HCT116 (cell line): ENCODE data around the gene ENDOD1. TPM values are rescaled to one million over a fixed set of nuclear protein-coding genes. Genes with fewer than 3 reads are reported as not detected.

Experiments
- ATAC-seq: fragments of 200-7000 bp; cut with Tn5 transposase; 2 replicates; pipeline ENCODE4 v1.9.1; 2020; ENCODE audit warnings: mild to moderate bottlenecking, moderate library complexity
- BruUV-seq: library from RNA; stranded (reverse); fragments of 400-500 nt; replicated peaks from 2 replicates; lab custom pipeline; 2021; lab: Mats Ljungman, UMichigan
- CTCF ChIA-PET: fragments of 300-600 bp; sonication (Branson Sonifier 250); formaldehyde crosslinking; loops from one replicate; lab custom pipeline; 2021; ENCODE audit warnings: antibody characterized with exemption; lab: Charles Lee
- POLR2A ChIA-PET: fragments of 300-600, 350-600 bp; sonication (Branson Sonifier 250); formaldehyde crosslinking; loops from one replicate; lab custom pipeline; 2021; ENCODE audit warnings: antibody characterized with exemption; lab: Charles Lee
- RAD21 ChIA-PET, 2 experiments: fragments of 300-600 bp; sonication (Branson Sonifier 250); formaldehyde crosslinking; loops; one replicate each; lab custom pipeline; 2023; ENCODE audit warnings: low total read pairs in 2 of 2; ENCODE audit not compliant: uncharacterized antibody in 2 of 2, unreplicated experiment in 2 of 2, low non-redundant PET in 1 of 2; lab: Charles Lee
- DNase-seq: peaks from one replicate; pipeline ENCODE4 v3.0.0-alpha.2; 2010; ENCODE audit warnings: low read depth, low spot score
- H2AFZ ChIP-seq: fragments of 200-600 bp; shearing (Covaris generic), sonication (generic); 2 replicates; pipeline ENCODE4 v1.6.1; 2017; ENCODE audit warnings: low read depth, mixed run types, mixed read lengths, antibody characterized with exemption, low read length; ENCODE audit not compliant: poor library complexity, severe bottlenecking
- H3K27ac ChIP-seq: 2 replicates; pipeline ENCODE4 v1.5.1; 2012; ENCODE audit warnings: low read depth, low read length
- H3K27me3 ChIP-seq: fragments of 200-600 bp; sonication (generic); 2 replicates; pipeline ENCODE4 v1.6.1; 2016; ENCODE audit warnings: mixed run types, low read length, mixed read lengths; ENCODE audit not compliant: insufficient read depth
- H3K36me3 ChIP-seq, 2 experiments: fragments of 200-500 bp in 1 of 2; fragments of 200-600 bp in 1 of 2; sonication (Bioruptor generic) in 1 of 2; sonication (generic) in 1 of 2; 2 replicates each; pipeline versions ENCODE4 v1.5.1 to v1.6.1; 2014 to 2016; ENCODE audit warnings: low read length in 2 of 2, inconsistent platforms in 1 of 2, mixed read lengths in 1 of 2, mixed run types in 1 of 2; ENCODE audit not compliant: insufficient read depth in 2 of 2, control insufficient read depth in 1 of 2
- H3K4me1 ChIP-seq, 2 experiments: fragments of 200-600 bp in 1 of 2; sonication (generic) in 1 of 2; 2 replicates each; pipeline versions ENCODE4 v1.5.1 to v1.6.1; 2012 to 2017; ENCODE audit warnings: low read length in 2 of 2, inconsistent platforms in 1 of 2, mild to moderate bottlenecking in 1 of 2, mixed read lengths in 1 of 2, mixed run types in 1 of 2, moderate library complexity in 1 of 2; ENCODE audit not compliant: insufficient read depth in 2 of 2, control insufficient read depth in 1 of 2
- H3K4me2 ChIP-seq: fragments of 200-600 bp; sonication (generic); 2 replicates; pipeline ENCODE4 v1.6.1; 2017; ENCODE audit warnings: mixed run types, low read length, mixed read lengths
- H3K4me3 ChIP-seq, 2 experiments: fragments of 200-600 bp in 1 of 2; sonication (generic) in 1 of 2; replicated peaks in 1 of 2; 2 replicates each; pipeline ENCODE4 v1.5.1; 2011 to 2016; ENCODE audit warnings: low read length in 2 of 2, control low read depth in 1 of 2, low read depth in 1 of 2, mild to moderate bottlenecking in 1 of 2, mixed read lengths in 1 of 2, mixed run types in 1 of 2
- H3K79me2 ChIP-seq: fragments of 200-600 bp; sonication (generic); 2 replicates; pipeline ENCODE4 v1.6.1; 2017; ENCODE audit warnings: mild to moderate bottlenecking, mixed run types, low read length, moderate library complexity, mixed read lengths; ENCODE audit not compliant: insufficient read depth
- H3K9ac ChIP-seq: fragments of 200-600 bp; sonication (generic); 2 replicates; pipeline ENCODE4 v1.6.1; 2016; ENCODE audit warnings: low read length, mixed read lengths
- H3K9me2 ChIP-seq: fragments of 200-600 bp; sonication (generic), shearing (Covaris generic); 2 replicates; pipeline ENCODE4 v1.6.1; 2017; ENCODE audit warnings: mixed run types, mild to moderate bottlenecking, moderate library complexity; ENCODE audit not compliant: insufficient read depth
- H3K9me3 ChIP-seq, 2 experiments: fragments of 200-500 bp in 1 of 2; fragments of 200-600 bp in 1 of 2; sonication (Bioruptor generic) in 1 of 2; sonication (generic) in 1 of 2; 2 replicates each; pipeline ENCODE4 v1.6.1; 2014 to 2017; ENCODE audit warnings: low read length in 2 of 2, mixed read lengths in 2 of 2, inconsistent platforms in 1 of 2, low read depth in 1 of 2, mild to moderate bottlenecking in 1 of 2, mixed run types in 1 of 2, moderate library complexity in 1 of 2; ENCODE audit not compliant: control insufficient read depth in 1 of 2, insufficient read depth in 1 of 2
- H4K20me1 ChIP-seq: fragments of 200-600 bp; sonication (generic), shearing (Covaris generic); 2 replicates; pipeline ENCODE4 v1.6.1; 2017; ENCODE audit warnings: mixed run types, mild to moderate bottlenecking, moderate library complexity; ENCODE audit not compliant: insufficient read depth
- CBX3 ChIP-seq: IDR thresholded peaks from 2 replicates; pipeline ENCODE4 v1.6.1; 2012; ENCODE audit warnings: low read depth
- EGR1 ChIP-seq: IDR thresholded peaks from 2 replicates; pipeline ENCODE4 v1.6.1; 2012; ENCODE audit warnings: low read depth
- EZH2 ChIP-seq: fragments of 200-600 bp; sonication (generic); IDR thresholded peaks from 2 replicates; pipeline ENCODE4 v1.6.1; 2017; ENCODE audit warnings: antibody characterized with exemption, mixed run types
- FOSL1 ChIP-seq: IDR thresholded peaks from 2 replicates; pipeline ENCODE4 v1.6.1; 2012; ENCODE audit warnings: low read depth
- MAX ChIP-seq: IDR thresholded peaks from 2 replicates; pipeline ENCODE4 v1.6.1; 2012
- POLR2A ChIP-seq: IDR thresholded peaks from 2 replicates; pipeline ENCODE4 v1.7.0; 2011; ENCODE audit warnings: borderline replicate concordance; ENCODE audit not compliant: insufficient read depth, insufficient read length; ENCODE audit errors: extremely low read depth
- REST ChIP-seq: IDR thresholded peaks from 2 replicates; pipeline ENCODE4 v1.6.1; 2012; ENCODE audit warnings: low read depth
- SIN3A ChIP-seq: IDR thresholded peaks from 2 replicates; pipeline ENCODE4 v1.6.1; 2012; ENCODE audit warnings: low read depth
- TCF7L2 ChIP-seq: IDR thresholded peaks from 2 replicates; pipeline ENCODE4 v1.7.0; 2011; ENCODE audit warnings: borderline replicate concordance, inconsistent platforms; ENCODE audit not compliant: insufficient read depth, insufficient read length; ENCODE audit errors: extremely low read depth
- ZFX ChIP-seq: fragments of 450-650 bp; IDR thresholded peaks from 2 replicates; pipeline ENCODE4 v1.6.1; 2017
- ZNF274 ChIP-seq: fragments of 200-500 bp; sonication (Bioruptor generic); IDR thresholded peaks from 2 replicates; pipeline ENCODE4 v1.6.1; 2014; ENCODE audit warnings: mild to moderate bottlenecking, low read depth, low read length, inconsistent platforms
- intact Hi-C: fragments of 100-400 bp; cut with micrococcal nuclease; formaldehyde crosslinking; loops from 2 replicates; pipeline ENCODE4 v1.10.0; 2022
- total RNA-seq: library from RNA; stranded (reverse); gene quantifications from one replicate; pipeline ENCODE4 v1.2.1, GENCODE V29; 2021; ENCODE audit not compliant: unreplicated experiment

Gene ENDOD1
- total RNA-seq, 1 experiment from 2014 or later, result 33.6 TPM

- TF ChIP-seq MAX, result peak; percentile 92
- peak; percentile 91 for TF ChIP-seq SIN3A
- no peak for TF ChIP-seq ZNF274
- TF ChIP-seq, all 23 proteins: peak for 11
Observed at GRCh38 chr11:95068549-95068948, 21.1 kb upstream of the ENDOD1 start (continued).

- H3K4me1 ChIP-seq, result peaks cover 38 to 46% of the 10 kb centered on the region in 2 experiments
- no peaks in the 10 kb centered on the region for H3K27me3 ChIP-seq
- ChIA-PET POLR2A (no interaction called here), CTCF (interaction anchor here (1.1 kb wide), 1 partner anchor 15 kb away, joined by 3 read pairs; no protein-coding TSS in a partner anchor), RAD21 (interaction anchor here in 1 of 2 experiments (0.7 kb wide), 1 partner anchor 43 kb away, joined by 3 read pairs; no protein-coding TSS in a partner anchor)
- no peak overlapping the region for H3K27ac ChIP-seq
- no peaks in the 10 kb centered on the region for H3K9me2 ChIP-seq
- H3K4me3 ChIP-seq, result no peak overlapping the region
- H3K9ac ChIP-seq, result no peak overlapping the region
- no peaks in the 10 kb centered on the region for H3K36me3 ChIP-seq
- H2AFZ ChIP-seq, result no peak overlapping the region
- H3K4me2 ChIP-seq, result no peak overlapping the region
- no TSS peak for BruUV-seq
- peaks cover 26% of the 10 kb centered on the region for H3K79me2 ChIP-seq
- no peaks in the 10 kb centered on the region for H4K20me1 ChIP-seq
- H3K9me3 ChIP-seq, result no peaks in the 10 kb centered on the region
- TF ChIP-seq EGR1 (no peak), REST (no peak), FOSL1 (no peak), EZH2 (no peak), TCF7L2 (no peak), ZFX (no peak), CBX3 (no peak), POLR2A (no peak)
- ATAC-seq (no peak), DNase-seq (no peak)
- intact Hi-C loops, result no loop called here
Observed at GRCh38 chr11:95070471-95070870, 19.2 kb upstream of the ENDOD1 start.
